ENCODE data around the gene DNM2.

- TF ChIP-seq, protein P1, sequence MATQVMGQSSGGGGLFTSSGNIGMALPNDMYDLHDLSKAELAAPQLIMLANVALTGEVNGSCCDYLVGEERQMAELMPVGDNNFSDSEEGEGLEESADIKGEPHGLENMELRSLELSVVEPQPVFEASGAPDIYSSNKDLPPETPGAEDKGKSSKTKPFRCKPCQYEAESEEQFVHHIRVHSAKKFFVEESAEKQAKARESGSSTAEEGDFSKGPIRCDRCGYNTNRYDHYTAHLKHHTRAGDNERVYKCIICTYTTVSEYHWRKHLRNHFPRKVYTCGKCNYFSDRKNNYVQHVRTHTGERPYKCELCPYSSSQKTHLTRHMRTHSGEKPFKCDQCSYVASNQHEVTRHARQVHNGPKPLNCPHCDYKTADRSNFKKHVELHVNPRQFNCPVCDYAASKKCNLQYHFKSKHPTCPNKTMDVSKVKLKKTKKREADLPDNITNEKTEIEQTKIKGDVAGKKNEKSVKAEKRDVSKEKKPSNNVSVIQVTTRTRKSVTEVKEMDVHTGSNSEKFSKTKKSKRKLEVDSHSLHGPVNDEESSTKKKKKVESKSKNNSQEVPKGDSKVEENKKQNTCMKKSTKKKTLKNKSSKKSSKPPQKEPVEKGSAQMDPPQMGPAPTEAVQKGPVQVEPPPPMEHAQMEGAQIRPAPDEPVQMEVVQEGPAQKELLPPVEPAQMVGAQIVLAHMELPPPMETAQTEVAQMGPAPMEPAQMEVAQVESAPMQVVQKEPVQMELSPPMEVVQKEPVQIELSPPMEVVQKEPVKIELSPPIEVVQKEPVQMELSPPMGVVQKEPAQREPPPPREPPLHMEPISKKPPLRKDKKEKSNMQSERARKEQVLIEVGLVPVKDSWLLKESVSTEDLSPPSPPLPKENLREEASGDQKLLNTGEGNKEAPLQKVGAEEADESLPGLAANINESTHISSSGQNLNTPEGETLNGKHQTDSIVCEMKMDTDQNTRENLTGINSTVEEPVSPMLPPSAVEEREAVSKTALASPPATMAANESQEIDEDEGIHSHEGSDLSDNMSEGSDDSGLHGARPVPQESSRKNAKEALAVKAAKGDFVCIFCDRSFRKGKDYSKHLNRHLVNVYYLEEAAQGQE (IDR thresholded peaks at IDR 0.05; ENCODE audit: insufficient read depth in 1 of 2, low read depth in 2 of 2, low read length in 2 of 2): no peak
- TF ChIP-seq TAF1 (IDR thresholded peaks at IDR 0.05; ENCODE audit: borderline replicate concordance, insufficient read depth, low read length) (no peak), POLR2AphosphoS5 (IDR thresholded peaks at IDR 0.05; ENCODE audit: low read depth, low read length) (no peak), FOXP2 (optimal IDR thresholded peaks at IDR 0.05; ENCODE audit: borderline replicate concordance, extremely low read depth, extremely low read length, insufficient read depth) (no peak)
Measured at GRCh38 chr19:10685210-10685609, 32.7 kb upstream of the DNM2 start.
